ENCODE data around the gene PCDHA7.
"Not testable (repeated sequence)": the region's sequence is repeated elsewhere in the genome, so short reads cannot be mapped to it uniquely, and the experiment has no call there.

The PCDHA7 gene

GRCh38 chr5:140821375-140822280 lies 12.4 kb upstream of the PCDHA7 start, which contains the start of gene PCDHA5:
Gene PCDHA5 (plus strand): TSS chr5:140821613.
- in situ Hi-C loops (cut with MboI; ENCODE audit: low sequenced_read_pairs) = no loop called here

- in situ Hi-C loops (cut with MboI; ENCODE audit: low sequenced_read_pairs) = no loop called here
Measured at GRCh38 chr5:140822281-140822629, 11.8 kb upstream of the PCDHA7 start.

DNA sequence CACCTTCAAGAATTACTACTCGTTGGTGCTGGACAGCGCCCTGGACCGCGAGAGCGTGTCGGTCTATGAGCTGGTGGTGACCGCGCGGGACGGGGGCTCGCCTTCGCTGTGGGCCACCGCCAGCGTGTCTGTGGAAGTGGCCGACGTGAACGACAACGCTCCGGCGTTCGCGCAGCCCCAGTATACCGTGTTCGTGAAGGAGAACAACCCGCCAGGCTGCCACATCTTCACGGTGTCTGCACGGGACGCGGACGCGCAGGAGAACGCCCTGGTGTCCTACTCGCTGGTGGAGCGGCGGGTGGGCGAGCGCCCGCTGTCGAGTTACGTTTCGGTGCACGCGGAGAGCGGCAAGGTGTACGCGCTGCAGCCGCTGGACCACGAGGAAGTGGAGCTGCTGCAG lies 11.1 kb upstream of the PCDHA7 start:
- in situ Hi-C loops (cut with MboI; ENCODE audit: low sequenced_read_pairs) = not testable (repeated sequence)

DNA sequence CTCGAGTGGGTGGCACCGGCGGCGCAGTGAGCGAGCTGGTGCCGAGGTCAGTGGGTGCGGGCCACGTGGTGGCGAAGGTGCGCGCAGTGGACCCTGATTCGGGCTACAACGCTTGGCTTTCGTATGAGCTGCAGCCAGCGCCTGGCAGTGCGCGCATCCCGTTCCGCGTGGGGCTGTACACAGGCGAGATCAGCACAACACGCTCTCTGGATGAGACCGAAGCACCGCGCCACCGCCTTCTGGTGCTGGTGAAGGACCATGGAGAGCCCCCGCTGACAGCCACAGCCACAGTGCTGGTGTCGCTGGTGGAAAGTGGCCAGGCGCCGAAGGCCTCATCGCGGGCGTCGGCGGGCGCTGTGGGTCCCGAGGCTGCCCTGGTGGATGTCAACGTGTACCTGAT lies 10.6 kb upstream of the PCDHA7 start:
- in situ Hi-C loops (cut with MboI; ENCODE audit: low sequenced_read_pairs) = no loop called here

DNA sequence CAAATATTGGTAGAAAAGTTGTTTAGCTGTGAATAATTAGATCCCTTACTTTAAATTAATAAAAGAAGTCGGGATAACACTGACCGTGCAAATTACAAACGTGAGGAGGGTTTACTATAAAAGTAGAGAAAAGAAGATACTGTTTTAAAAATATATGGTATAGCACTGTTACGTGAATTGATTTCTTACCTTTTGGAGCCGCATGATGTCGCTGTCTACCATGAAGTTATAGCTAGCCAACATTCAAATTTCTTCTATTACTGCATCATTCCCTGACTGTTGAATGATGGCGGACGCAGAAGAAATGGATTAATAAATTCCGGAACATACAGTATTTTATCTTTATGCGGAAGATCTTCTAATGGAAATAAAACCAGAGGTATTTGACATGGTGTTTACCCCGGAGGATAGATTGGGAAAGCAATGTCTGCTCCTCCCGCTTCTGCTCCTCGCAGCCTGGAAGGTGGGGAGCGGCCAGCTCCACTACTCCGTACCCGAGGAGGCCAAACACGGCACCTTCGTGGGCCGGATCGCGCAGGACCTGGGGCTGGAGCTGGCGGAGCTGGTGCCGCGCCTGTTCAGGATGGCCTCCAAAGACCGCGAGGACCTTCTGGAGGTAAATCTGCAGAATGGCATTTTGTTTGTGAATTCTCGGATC lies 6.2 kb upstream of the PCDHA7 start, which contains the start of gene PCDHA6:
TSS of gene PCDHA6 (plus strand) at position 257 of the 658 bp plus-strand sequence. CDS start at position 389, 132 bp downstream.
- in situ Hi-C loops (cut with MboI; ENCODE audit: low sequenced_read_pairs) = no loop called here

GRCh38 chr5:140828362-140828737 lies 5.7 kb upstream of the PCDHA7 start:
- in situ Hi-C loops (cut with MboI; ENCODE audit: low sequenced_read_pairs) = no loop called here

GRCh38 chr5:140829511-140830501 lies 4.3 kb upstream of the PCDHA7 start:
- in situ Hi-C loops (cut with MboI; ENCODE audit: low sequenced_read_pairs) = not testable (repeated sequence)

DNA sequence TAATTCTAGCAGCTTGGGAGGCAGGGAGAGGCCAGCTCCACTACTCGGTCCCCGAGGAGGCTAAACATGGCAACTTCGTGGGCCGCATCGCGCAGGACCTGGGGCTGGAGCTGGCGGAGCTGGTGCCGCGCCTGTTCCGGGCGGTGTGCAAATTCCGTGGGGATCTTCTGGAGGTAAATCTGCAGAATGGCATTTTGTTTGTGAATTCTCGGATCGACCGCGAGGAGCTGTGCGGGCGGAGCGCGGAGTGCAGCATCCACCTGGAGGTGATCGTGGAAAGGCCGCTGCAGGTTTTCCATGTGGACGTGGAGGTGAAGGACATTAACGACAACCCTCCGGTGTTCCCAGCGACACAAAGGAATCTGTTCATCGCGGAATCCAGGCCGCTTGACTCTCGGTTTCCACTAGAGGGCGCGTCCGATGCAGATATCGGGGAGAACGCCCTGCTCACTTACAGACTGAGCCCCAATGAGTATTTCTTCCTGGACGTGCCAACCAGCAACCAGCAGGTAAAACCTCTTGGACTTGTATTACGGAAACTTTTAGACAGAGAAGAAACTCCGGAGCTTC lies 455 bp downstream of the PCDHA7 start:
- in situ Hi-C loops (cut with MboI; ENCODE audit: low sequenced_read_pairs) = not testable (repeated sequence)

GRCh38 chr5:140835622-140836510 lies 1.8 kb downstream of the PCDHA7 start:
- in situ Hi-C loops (cut with MboI; ENCODE audit: low sequenced_read_pairs) = no loop called here

- in situ Hi-C loops (cut with MboI; ENCODE audit: low sequenced_read_pairs) = no loop called here
Measured at GRCh38 chr5:140840978-140841962, 7.2 kb downstream of the PCDHA7 start, which contains the start of gene PCDHA8. Gene PCDHA8 (plus strand): TSS chr5:140841187. CDS start chr5:140841322, 135 bp downstream.

DNA sequence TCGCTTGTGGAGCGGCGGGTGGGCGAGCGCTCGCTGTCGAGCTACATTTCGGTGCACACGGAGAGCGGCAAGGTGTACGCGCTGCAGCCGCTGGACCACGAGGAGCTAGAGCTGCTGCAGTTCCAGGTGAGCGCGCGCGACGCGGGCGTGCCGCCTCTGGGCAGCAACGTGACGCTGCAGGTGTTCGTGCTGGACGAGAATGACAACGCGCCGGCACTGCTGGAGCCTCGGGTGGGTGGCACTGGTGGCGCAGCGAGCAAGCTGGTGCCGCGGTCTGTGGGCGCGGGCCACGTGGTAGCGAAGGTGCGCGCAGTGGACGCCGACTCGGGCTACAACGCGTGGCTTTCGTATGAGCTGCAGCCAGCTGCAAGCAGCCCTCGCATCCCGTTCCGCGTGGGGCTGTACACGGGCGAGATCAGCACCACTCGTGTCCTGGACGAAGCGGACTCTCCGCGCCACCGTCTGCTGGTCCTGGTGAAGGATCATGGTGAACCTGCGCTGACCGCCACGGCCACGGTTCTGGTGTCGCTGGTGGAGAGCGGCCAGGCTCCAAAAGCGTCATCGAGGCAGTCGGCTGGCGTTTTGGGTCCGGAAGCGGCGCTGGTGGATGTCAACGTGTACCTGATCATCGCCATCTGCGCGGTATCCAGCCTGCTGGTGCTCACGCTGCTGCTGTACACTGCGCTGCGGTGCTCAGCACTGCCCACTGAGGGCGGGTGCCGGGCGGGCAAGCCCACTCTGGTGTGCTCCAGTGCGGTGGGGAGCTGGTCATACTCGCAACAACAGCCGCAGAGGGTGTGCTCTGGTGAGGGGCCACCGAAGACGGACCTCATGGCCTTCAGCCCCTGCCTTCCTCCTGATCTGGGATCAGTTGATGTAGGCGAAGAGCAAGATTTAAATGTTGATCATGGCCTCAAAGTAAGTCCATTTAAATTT lies 9.0 kb downstream of the PCDHA7 start:
- in situ Hi-C loops (cut with MboI; ENCODE audit: low sequenced_read_pairs) = no loop called here

GRCh38 chr5:140848139-140849102 lies 14.4 kb downstream of the PCDHA7 start, which contains the start of gene PCDHA9:
Gene PCDHA9 (plus strand): TSS chr5:140848382. CDS start chr5:140848496, 114 bp downstream.
- in situ Hi-C loops (cut with MboI; ENCODE audit: low sequenced_read_pairs) = not testable (repeated sequence)

DNA sequence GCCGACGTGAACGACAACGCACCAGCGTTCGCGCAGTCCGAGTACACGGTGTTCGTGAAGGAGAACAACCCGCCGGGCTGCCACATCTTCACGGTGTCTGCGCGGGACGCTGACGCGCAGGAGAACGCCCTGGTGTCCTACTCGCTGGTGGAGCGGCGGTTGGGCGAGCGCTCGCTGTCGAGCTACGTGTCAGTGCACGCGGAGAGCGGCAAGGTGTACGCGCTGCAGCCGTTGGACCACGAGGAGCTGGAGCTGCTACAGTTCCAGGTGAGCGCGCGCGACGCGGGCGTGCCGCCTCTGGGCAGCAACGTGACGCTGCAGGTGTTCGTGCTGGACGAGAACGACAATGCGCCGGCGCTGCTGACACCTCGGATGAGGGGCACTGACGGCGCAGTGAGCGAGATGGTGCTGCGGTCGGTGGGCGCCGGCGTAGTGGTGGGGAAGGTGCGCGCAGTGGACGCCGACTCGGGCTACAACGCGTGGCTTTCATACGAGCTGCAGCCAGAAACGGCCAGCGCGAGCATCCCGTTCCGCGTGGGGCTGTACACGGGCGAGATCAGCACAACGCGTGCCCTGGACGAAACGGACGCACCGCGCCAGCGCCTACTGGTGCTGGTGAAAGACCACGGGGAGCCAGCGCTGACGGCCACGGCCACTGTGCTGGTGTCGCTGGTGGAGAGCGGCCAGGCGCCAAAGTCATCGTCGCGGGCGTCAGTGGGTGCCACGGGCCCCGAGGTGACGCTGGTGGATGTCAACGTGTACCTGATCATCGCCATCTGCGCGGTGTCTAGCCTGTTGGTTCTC lies 16.0 kb downstream of the PCDHA7 start:
- in situ Hi-C loops (cut with MboI; ENCODE audit: low sequenced_read_pairs) = not testable (repeated sequence)

DNA sequence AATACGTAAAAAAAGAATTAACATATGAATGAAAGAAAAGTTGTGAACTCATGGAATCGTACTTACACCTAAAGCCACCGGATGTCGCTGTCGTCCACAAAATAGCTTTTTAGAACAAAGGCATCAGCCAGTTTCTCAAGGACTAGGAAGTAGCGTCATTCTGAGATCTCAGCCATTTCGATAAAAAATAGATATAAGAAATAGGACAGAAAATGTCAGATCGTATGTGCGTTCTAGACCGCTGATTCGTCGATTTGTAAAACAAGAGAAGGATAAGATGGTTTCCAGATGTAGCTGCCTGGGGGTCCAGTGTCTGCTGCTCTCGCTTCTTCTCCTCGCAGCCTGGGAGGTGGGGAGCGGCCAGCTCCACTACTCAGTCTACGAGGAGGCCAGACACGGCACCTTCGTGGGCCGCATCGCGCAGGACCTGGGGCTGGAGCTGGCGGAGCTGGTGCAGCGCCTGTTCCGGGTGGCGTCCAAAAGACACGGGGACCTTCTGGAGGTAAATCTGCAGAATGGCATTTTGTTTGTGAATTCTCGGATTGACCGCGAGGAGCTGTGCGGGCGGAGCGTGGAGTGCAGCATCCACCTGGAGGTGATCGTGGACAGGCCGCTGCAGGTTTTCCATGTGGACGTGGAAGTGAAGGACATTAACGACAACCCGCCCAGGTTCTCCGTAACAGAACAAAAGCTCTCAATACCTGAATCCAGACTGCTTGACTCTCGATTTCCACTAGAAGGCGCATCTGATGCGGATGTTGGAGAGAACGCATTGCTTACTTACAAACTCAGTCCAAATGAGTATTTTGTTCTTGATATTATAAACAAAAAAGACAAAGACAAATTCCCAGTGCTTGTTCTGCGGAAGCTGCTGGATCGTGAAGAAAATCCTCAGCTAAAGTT lies 22.0 kb downstream of the PCDHA7 start, which contains the start of gene PCDHA10:
TSS of gene PCDHA10 (plus strand) at position 126 of the 903 bp plus-strand sequence. CDS start at position 278, 152 bp downstream.
- in situ Hi-C loops (cut with MboI; ENCODE audit: low sequenced_read_pairs) = no loop called here
